Spleen (tissue), 11 donors: ENCODE results near the gene CDKN2AIPNL. TPM values are rescaled to one million over a fixed set of nuclear protein-coding genes. Genes with fewer than 3 reads are reported as not detected.
"Not testable (repeated sequence)": the region's sequence is repeated elsewhere in the genome, so short reads cannot be mapped to it uniquely, and the experiment has no call there.

Experiments
- DNase-seq: peaks from one replicate; pipeline ENCODE4 v3.0.0-alpha.2; 2020
- H3K27ac ChIP-seq, 8 donors: fragments of 200-600 bp; sonication (generic) in 7 of 8; 1 replicate in 4 of 8; 2 replicates in 4 of 8; pipeline versions ENCODE4 v1.5.0 to v1.8.0; 2016 to 2021; ENCODE audit warnings: inconsistent platforms in 4 of 8, mild to moderate bottlenecking in 4 of 8, moderate library complexity in 1 of 8
- H3K27me3 ChIP-seq, 7 donors: fragments of 200-600 bp; sonication (generic) in 6 of 7; replicated peaks in 1 of 7; 1 replicate in 4 of 7; 2 replicates in 3 of 7; pipeline versions ENCODE4 v1.5.0 to v1.8.0; 2016 to 2021; ENCODE audit warnings: inconsistent platforms in 3 of 7, mild to moderate bottlenecking in 1 of 7
- H3K36me3 ChIP-seq, 6 donors: fragments of 200-600 bp; sonication (generic) in 5 of 6; 1 replicate in 4 of 6; 2 replicates in 2 of 6; pipeline versions ENCODE4 v1.5.0 to v1.8.0; 2016 to 2021; ENCODE audit warnings: inconsistent platforms in 2 of 6
- H3K4me1 ChIP-seq, 6 donors: fragments of 200-600 bp; sonication (generic) in 5 of 6; 1 replicate in 3 of 6; 2 replicates in 3 of 6; pipeline versions ENCODE4 v1.5.0 to v1.8.0; 2016 to 2021; ENCODE audit warnings: inconsistent platforms in 3 of 6
- H3K4me3 ChIP-seq, 8 donors: fragments of 200-600 bp; sonication (generic) in 7 of 8; 1 replicate in 4 of 8; 2 replicates in 4 of 8; pipeline versions ENCODE4 v1.5.0 to v1.8.0; 2016 to 2021; ENCODE audit warnings: inconsistent platforms in 4 of 8, mild to moderate bottlenecking in 4 of 8, moderate library complexity in 2 of 8
- H3K9me3 ChIP-seq, 8 donors: fragments of 200-600 bp; sonication (generic) in 7 of 8; 1 replicate in 4 of 8; 2 replicates in 4 of 8; pipeline versions ENCODE4 v1.5.0 to v1.8.0; 2016 to 2021; ENCODE audit warnings: inconsistent platforms in 4 of 8
- POLR2A ChIP-seq, 3 donors: fragments of 450-650 bp; IDR thresholded peaks; one replicate each; pipeline ENCODE4 v1.5.1; 2017; ENCODE audit warnings: antibody characterized with exemption in 3 of 3, mild to moderate bottlenecking in 1 of 3
- POLR2AphosphoS5 ChIP-seq, 3 donors: sonication (generic); formaldehyde crosslinking; IDR thresholded peaks; one replicate each; pipeline ENCODE4 v1.5.1; 2017; ENCODE audit warnings: antibody characterized with exemption in 3 of 3
- WGBS, 5 donors: extraction: QIAGEN DNeasy Blood & Tissue Kit in 3 of 5; methylation state at CpG; one replicate each; pipeline versions ENCODE4 v1.1.5 to v1.1.7; 2013 to 2018; 5-methylcytosine and 5-hydroxymethylcytosine counted together
- intact Hi-C: fragments of 100-400 bp; cut with DNase I; formaldehyde crosslinking; loops from one replicate; pipeline ENCODE4 v1.15.0; 2023; ENCODE audit warnings: low total_unique reads
- polyA plus RNA-seq, 3 donors: library from polyadenylated mRNA; stranded (reverse); fragments of 200-250 nt; gene quantifications; one replicate each; pipeline ENCODE4 v1.2.1, GENCODE V29; 2013
- total RNA-seq, 7 donors: library from RNA; depleted of rRNA in 3 of 7; stranded (reverse); fragments of >200 nt in 3 of 7; fragmentation: NEBNext Ultra II Directional in 4 of 7; extraction: Animal tissue kit (Norgen Biotek cat#: 25700) in 4 of 7; gene quantifications; one replicate each; pipeline versions ENCODE4 v1.1.0 to v1.2.1, GENCODE V29; 2016 to 2021
- TF ChIP-seq, protein P1 (sequence below), 11 experiments: fragments of 200-600 bp in 7 of 11; fragments of 450-650 bp in 4 of 11; sonication (generic) in 4 of 11; IDR thresholded peaks in 8 of 11; conservative IDR thresholded peaks in 3 of 11; 1 replicate in 7 of 11; 2 replicates in 4 of 11; pipeline versions ENCODE4 v1.4.0 to v1.8.0; 2016 to 2021; ENCODE audit warnings: antibody characterized with exemption in 11 of 11, inconsistent platforms in 4 of 11, mild to moderate bottlenecking in 1 of 11
- donor health status: healthy with polysubstance abuse.
- donor health status: DM: no; HTN: no; CAD: no; lungs with moderate emphysema.
- donor health status: DM: no; HTN: no; CAD: no.
- donor health status: Bipolar disorder and iron deficiency.
- donor health status: healthy.
- donor health status: DM: no; HTN: no; CAD: no.
- donor health status: DM: yes; HTN: yes; CAD: no.

Gene CDKN2AIPNL
- total and polyA plus RNA-seq, 10 donors = 13.1 to 42.7 (median 16.3) TPM

DNA sequence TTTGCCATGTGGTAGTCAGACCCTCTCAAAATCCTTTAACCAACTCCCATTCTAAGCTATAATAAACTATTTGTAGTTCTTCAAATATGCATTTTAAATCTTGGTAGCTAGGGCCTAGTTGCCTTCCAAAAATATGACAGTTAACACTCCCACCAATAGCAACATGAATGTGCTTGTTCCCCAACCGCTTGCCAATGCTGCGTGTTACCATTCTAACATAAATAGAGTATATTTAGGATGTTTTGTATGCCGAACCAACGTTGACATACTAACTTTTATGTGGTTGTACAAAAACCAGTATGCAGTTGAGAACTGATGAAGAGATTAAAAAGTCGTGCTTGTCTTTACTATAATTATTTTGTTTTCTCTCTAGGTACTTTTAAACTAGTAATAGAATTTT, 31.3 kb downstream of the CDKN2AIPNL start:
- DNase-seq = no peak
- H3K4me3 ChIP-seq = no peak overlapping the region
- 70 to 90% (median 84%) methylated on average over 5 of the region's 5 CpGs for WGBS, 5 donors
- H3K36me3 ChIP-seq = peaks cover 2 to 100% (median 84%) of the 10 kb centered on the region in 6 donors
- peaks cover 0 to 62% (median 18%) of the 10 kb centered on the region in 6 donors for H3K4me1 ChIP-seq
- TF ChIP-seq, protein P1, sequence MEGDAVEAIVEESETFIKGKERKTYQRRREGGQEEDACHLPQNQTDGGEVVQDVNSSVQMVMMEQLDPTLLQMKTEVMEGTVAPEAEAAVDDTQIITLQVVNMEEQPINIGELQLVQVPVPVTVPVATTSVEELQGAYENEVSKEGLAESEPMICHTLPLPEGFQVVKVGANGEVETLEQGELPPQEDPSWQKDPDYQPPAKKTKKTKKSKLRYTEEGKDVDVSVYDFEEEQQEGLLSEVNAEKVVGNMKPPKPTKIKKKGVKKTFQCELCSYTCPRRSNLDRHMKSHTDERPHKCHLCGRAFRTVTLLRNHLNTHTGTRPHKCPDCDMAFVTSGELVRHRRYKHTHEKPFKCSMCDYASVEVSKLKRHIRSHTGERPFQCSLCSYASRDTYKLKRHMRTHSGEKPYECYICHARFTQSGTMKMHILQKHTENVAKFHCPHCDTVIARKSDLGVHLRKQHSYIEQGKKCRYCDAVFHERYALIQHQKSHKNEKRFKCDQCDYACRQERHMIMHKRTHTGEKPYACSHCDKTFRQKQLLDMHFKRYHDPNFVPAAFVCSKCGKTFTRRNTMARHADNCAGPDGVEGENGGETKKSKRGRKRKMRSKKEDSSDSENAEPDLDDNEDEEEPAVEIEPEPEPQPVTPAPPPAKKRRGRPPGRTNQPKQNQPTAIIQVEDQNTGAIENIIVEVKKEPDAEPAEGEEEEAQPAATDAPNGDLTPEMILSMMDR (IDR thresholded peaks at IDR 0.05 in 8 of 11, conservative IDR thresholded peaks at IDR 0.05 in 3 of 11) = no peak
- no peak for TF ChIP-seq POLR2A (IDR thresholded peaks at IDR 0.05)
- no peak for TF ChIP-seq POLR2AphosphoS5 (IDR thresholded peaks at IDR 0.05)
- H3K27me3 ChIP-seq = no peaks in the 10 kb centered on the region
- no peak overlapping the region for H3K27ac ChIP-seq
- intact Hi-C loops = no loop called here
- H3K9me3 ChIP-seq = no peaks in the 10 kb centered on the region

DNA sequence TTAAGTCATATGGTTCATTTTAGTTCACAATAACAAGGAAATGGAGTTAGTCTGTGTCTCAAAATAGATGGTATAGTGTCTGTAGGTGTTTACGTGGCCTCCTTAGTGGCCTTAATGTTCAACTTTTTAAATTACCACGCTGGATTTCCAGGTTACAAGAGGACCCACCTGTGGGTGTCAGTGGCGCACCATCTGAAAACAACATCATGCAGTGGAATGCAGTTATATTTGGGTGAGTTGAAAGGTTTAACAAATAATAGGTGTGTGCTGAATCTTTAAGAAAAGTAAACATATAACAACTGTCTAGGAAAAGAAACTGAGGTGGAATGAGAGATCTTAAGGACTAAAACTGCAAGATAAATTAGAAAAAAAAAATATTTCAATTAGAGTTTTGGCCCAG, 37.4 kb downstream of the CDKN2AIPNL start:
- Histone ChIP-seq H3K4me3 (no peak overlapping the region), H3K27me3 (no peaks in the 10 kb centered on the region), H3K4me1 (peaks cover 12 to 85% (median 50%) of the 10 kb centered on the region in 6 donors), H3K36me3 (peaks cover 0 to 50% (median 24%) of the 10 kb centered on the region in 6 donors), H3K9me3 (no peaks in the 10 kb centered on the region), H3K27ac (no peak overlapping the region)
- DNase-seq = no peak
- intact Hi-C loops = no loop called here
- WGBS, 5 donors = 76 to 85% (median 83%) methylated on average over 3 of the region's 3 CpGs
- TF ChIP-seq, protein P1 (IDR thresholded peaks at IDR 0.05 in 8 of 11, conservative IDR thresholded peaks at IDR 0.05 in 3 of 11) = no peak
- TF ChIP-seq POLR2AphosphoS5 (IDR thresholded peaks at IDR 0.05) (no peak), POLR2A (IDR thresholded peaks at IDR 0.05) (no peak)

DNA sequence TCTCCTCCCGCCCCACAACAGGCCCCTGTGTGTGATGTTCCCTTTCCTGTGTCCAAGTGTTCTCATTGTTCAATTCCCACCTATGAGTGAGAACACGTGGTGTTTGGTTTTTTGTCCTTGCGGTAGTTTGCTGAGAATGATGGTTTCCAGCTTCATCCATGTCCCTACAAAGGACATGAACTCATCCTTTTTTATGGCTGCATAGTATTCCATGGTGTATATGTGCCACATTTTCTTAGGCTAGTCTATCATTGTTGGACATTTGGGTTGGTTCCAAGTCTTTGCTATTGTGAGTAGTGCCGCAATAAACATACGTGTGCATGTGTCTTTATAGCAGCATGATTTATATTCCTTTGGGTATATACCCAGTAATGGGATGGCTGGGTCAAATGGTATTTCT, 38.0 kb downstream of the CDKN2AIPNL start:
- Histone ChIP-seq H3K4me1 (peaks cover 12 to 82% (median 50%) of the 10 kb centered on the region in 6 donors), H3K36me3 (peaks cover 0 to 44% (median 19%) of the 10 kb centered on the region in 6 donors), H3K4me3 (peak overlapping the region in 4 of 8 donors; percentile 65 to 75 (median 72))
- H3K9me3 ChIP-seq, H3K27ac ChIP-seq, H3K27me3 ChIP-seq, intact Hi-C loops, DNase-seq: not testable (repeated sequence)
- WGBS, 5 donors = 93 to 99% (median 95%) methylated on average over 4 to 5 of the region's 5 CpGs

DNA sequence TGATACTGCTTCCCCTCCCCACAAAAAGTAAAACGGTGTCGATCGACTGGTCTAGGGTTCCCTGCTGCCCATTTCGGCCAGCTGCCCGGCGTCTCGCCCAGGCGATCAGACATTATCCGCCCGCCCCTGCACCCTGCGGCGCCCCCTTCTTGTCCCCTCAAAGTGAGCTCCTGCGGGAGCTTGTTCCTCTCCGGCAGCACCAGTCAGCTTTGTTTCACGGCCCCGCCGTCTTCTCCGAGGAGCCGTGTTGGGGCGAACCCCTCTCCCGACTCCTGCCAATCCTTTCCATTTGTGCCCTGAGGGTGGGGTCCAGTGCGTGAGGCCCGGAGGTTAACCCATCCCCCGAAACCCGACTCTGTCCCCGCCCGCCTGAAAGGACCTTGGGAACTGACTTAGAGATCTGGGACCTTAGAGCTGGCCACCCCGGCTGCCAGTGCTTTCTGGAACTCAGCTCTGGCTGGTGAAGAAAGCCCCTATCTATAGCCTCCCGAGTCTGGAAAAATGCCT, 39.8 kb downstream of the CDKN2AIPNL start:
- H3K4me1 ChIP-seq = peaks cover 18 to 75% (median 55%) of the 10 kb centered on the region in 6 donors
- peak overlapping the region; percentile 65 to 82 (median 73) for H3K4me3 ChIP-seq
- H3K27me3 ChIP-seq = no peaks in the 10 kb centered on the region
- intact Hi-C loops = no loop called here
- no peaks in the 10 kb centered on the region for H3K9me3 ChIP-seq
- TF ChIP-seq, protein P1 (IDR thresholded peaks at IDR 0.05 in 8 of 11, conservative IDR thresholded peaks at IDR 0.05 in 3 of 11) = no peak
- TF ChIP-seq POLR2AphosphoS5 (IDR thresholded peaks at IDR 0.05) = no peak
- TF ChIP-seq POLR2A (IDR thresholded peaks at IDR 0.05) = no peak
- H3K27ac ChIP-seq = peak overlapping the region; percentile 95 to 100 (median 98)
- WGBS, 5 donors = 0% methylated on average over 2 to 29 of the region's 29 CpGs
- H3K36me3 ChIP-seq = peaks cover 0 to 27% (median 6%) of the 10 kb centered on the region in 6 donors
- DNase-seq = peak; percentile 91
